Measurements from ENCODE around the gene RILPL1. TPM values are rescaled to one million over a fixed set of nuclear protein-coding genes. Genes with fewer than 3 reads are reported as not detected.
A peak's percentile ranks its signal among the peaks of the same experiment; 100 is the strongest.

RILPL1 gene
- total and polyA plus RNA-seq, 9 of the 15 experiments (the other 6 are each of a cell fraction or from before 2014, with no cell fraction given) = 0.25 to 10.6 (median 8.6) TPM

DNA sequence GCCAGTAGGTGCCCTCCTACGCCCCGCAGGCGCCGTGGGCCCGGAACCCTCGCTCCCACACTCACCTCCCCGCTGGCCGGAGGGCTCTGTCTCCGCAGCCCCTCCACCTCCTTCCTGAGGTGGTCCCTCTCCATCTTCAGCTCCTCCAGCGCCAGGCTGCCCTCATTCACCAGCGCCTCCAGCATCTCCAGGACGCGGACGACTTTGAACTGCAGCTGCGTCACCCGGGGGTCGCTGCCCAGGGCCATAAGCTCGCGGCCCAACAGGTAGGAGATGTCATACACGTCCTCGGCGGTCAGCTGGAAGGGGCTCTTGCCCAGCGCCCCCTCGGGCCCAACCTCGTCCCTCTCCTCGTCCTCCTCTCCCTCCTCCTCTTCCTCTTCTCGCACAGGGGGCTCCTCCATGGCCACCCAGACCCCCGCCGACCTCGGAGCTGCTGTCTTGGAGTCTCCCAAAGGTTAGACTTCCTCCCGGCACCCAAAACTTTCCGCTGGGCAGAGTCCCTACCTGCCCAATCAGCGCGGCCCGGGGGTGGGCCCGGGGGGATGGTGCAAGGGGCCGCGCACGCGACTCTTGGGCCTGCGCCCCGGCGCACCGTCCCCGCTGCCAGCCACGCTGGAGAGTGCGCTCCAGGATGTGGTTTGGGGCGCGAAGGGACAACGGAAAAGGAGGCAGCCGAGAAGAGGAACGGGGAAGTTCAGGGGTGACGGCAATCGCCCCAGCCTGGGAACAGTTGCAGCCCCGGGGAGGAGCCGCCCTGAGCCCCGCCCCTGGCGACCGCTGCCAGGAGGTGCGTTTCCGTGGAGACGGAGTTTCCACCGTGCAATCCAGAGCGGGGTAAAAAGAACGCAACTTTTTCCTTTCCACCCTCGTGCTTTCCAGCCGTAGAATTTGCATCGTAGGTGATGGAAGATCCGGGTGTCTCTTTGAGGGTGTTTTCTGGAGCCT is 97.2 kb downstream of the RILPL1 start, which contains the start of gene RILPL2 (continued):
- TF ChIP-seq, protein P1, sequence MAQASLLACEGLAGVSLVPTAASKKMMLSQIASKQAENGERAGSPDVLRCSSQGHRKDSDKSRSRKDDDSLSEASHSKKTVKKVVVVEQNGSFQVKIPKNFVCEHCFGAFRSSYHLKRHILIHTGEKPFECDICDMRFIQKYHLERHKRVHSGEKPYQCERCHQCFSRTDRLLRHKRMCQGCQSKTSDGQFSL (CRISPR knock-in tag; IDR thresholded peaks at IDR 0.05) = peak; percentile 50; the same call in 1 of the 2 replicates
- TF ChIP-seq, protein P1 (tag; IDR thresholded peaks at IDR 0.05) = 0 out of 4 replicates have a peak, but pooled peaks of 1 of the 2 experiments have one; percentile 10
- TF ChIP-seq ZBTB1 (CRISPR knock-in tag; IDR thresholded peaks at IDR 0.05; ENCODE audit: borderline replicate concordance, low read depth) (peak; percentile 22; the same call in 1 of the 2 replicates), LEF1 (IDR thresholded peaks at IDR 0.05) (no peak; the same call in 1 of the 2 replicates), ZNF79 (CRISPR knock-in tag; IDR thresholded peaks at IDR 0.05; ENCODE audit: low read depth) (no peak), EZH2 (IDR thresholded peaks at IDR 0.05; ENCODE audit: borderline replicate concordance, low read depth, low read length) (no peak), ZNF75A (CRISPR knock-in tag; IDR thresholded peaks at IDR 0.05) (no peak), ZBED1 (IDR thresholded peaks at IDR 0.05) (0 out of 2 replicates have a peak, but pooled peaks have one; percentile 31), ZNF239 (CRISPR knock-in tag; IDR thresholded peaks at IDR 0.05) (0 out of 2 replicates have a peak, but pooled peaks have one; percentile 15), ELF4 (CRISPR knock-in tag; IDR thresholded peaks at IDR 0.05) (no peak), YBX1 (IDR thresholded peaks at IDR 0.05) (no peak), ATF7 (IDR thresholded peaks at IDR 0.05) (peak; percentile 58; the same call in 1 of the 2 replicates), KAT7 (CRISPR knock-in tag; IDR thresholded peaks at IDR 0.05; ENCODE audit: borderline replicate concordance) (peak; percentile 77; the same call in 1 of the 2 replicates), KDM5B (IDR thresholded peaks at IDR 0.05; ENCODE audit: insufficient replicate concordance, low read depth, low read length) (peak; percentile 60), SAFB2 (IDR thresholded peaks at IDR 0.05; ENCODE audit: borderline replicate concordance, low read depth, low read length, severe bottlenecking) (no peak), ZNF589 (CRISPR knock-in tag; IDR thresholded peaks at IDR 0.05; ENCODE audit: low read depth) (peak; percentile 33; the same call in 1 of the 2 replicates), PPARD (CRISPR knock-in tag; IDR thresholded peaks at IDR 0.05) (no peak)
- TF ChIP-seq, protein P2, sequence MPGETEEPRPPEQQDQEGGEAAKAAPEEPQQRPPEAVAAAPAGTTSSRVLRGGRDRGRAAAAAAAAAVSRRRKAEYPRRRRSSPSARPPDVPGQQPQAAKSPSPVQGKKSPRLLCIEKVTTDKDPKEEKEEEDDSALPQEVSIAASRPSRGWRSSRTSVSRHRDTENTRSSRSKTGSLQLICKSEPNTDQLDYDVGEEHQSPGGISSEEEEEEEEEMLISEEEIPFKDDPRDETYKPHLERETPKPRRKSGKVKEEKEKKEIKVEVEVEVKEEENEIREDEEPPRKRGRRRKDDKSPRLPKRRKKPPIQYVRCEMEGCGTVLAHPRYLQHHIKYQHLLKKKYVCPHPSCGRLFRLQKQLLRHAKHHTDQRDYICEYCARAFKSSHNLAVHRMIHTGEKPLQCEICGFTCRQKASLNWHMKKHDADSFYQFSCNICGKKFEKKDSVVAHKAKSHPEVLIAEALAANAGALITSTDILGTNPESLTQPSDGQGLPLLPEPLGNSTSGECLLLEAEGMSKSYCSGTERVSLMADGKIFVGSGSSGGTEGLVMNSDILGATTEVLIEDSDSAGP (CRISPR knock-in tag; IDR thresholded peaks at IDR 0.05) = no peak
- TF ChIP-seq, protein P3, sequence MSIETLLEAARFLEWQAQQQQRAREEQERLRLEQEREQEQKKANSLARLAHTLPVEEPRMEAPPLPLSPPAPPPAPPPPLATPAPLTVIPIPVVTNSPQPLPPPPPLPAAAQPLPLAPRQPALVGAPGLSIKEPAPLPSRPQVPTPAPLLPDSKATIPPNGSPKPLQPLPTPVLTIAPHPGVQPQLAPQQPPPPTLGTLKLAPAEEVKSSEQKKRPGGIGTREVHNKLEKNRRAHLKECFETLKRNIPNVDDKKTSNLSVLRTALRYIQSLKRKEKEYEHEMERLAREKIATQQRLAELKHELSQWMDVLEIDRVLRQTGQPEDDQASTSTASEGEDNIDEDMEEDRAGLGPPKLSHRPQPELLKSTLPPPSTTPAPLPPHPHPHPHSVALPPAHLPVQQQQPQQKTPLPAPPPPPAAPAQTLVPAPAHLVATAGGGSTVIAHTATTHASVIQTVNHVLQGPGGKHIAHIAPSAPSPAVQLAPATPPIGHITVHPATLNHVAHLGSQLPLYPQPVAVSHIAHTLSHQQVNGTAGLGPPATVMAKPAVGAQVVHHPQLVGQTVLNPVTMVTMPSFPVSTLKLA (conservative IDR thresholded peaks at IDR 0.05) = peak; percentile 73 to 88
- TF ChIP-seq, protein P4, sequence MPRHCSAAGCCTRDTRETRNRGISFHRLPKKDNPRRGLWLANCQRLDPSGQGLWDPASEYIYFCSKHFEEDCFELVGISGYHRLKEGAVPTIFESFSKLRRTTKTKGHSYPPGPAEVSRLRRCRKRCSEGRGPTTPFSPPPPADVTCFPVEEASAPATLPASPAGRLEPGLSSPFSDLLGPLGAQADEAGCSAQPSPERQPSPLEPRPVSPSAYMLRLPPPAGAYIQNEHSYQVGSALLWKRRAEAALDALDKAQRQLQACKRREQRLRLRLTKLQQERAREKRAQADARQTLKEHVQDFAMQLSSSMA (CRISPR knock-in tag; IDR thresholded peaks at IDR 0.05) = no peak
- TF ChIP-seq, protein P5, sequence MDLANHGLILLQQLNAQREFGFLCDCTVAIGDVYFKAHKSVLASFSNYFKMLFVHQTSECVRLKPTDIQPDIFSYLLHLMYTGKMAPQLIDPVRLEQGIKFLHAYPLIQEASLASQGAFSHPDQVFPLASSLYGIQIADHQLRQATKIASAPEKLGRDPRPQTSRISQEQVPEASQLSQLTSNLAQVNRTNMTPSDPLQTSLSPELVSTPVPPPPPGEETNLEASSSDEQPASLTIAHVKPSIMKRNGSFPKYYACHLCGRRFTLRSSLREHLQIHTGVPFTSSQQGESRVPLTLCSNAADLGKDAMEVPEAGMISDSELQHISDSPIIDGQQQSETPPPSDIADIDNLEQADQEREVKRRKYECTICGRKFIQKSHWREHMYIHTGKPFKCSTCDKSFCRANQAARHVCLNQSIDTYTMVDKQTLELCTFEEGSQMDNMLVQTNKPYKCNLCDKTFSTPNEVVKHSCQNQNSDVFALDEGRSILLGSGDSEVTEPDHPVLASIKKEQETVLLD (IDR thresholded peaks at IDR 0.05) = no peak

All from K562 (cell line).